HL-60 (cell line): ENCODE results near the gene SNRNP70.

Experiments
- DNase-seq, 2 experiments: peaks; one replicate each; pipeline ENCODE4 v3.0.0-alpha.2; 2010 to 2020; ENCODE audit warnings: low read depth in 1 of 2, low spot score in 1 of 2
- H3K27ac ChIP-seq: fragments of 250-450 bp; sonication (Bioruptor Pico); replicated peaks from 2 replicates; pipeline ENCODE4 v1.5.1; 2020; ENCODE audit warnings: mild to moderate bottlenecking, moderate library complexity
- H3K27me3 ChIP-seq: fragments of 250-450 bp; sonication (Bioruptor Pico); 2 replicates; pipeline ENCODE4 v1.5.1; 2021; ENCODE audit warnings: mild to moderate bottlenecking, moderate library complexity; ENCODE audit not compliant: insufficient read depth, poor library complexity, severe bottlenecking
- H3K4me3 ChIP-seq: replicated peaks from 2 replicates; pipeline ENCODE4 v1.5.1; 2011; ENCODE audit warnings: mild to moderate bottlenecking, control low read depth, low read length; ENCODE audit not compliant: insufficient read depth
- CTCF ChIP-seq: IDR thresholded peaks from one replicate; pipeline ENCODE4 v1.5.1; 2011; ENCODE audit warnings: low read length, control low read depth, inconsistent platforms; ENCODE audit not compliant: insufficient read depth
- GABPA ChIP-seq: IDR thresholded peaks from 2 replicates; pipeline ENCODE4 v1.6.1; 2012; ENCODE audit warnings: low read depth
- POLR2AphosphoS5 ChIP-seq: IDR thresholded peaks from 2 replicates; pipeline ENCODE4 v1.6.1; 2012; ENCODE audit warnings: low read depth
- REST ChIP-seq: IDR thresholded peaks from 2 replicates; pipeline ENCODE4 v1.6.1; 2012; ENCODE audit warnings: low read depth; ENCODE audit not compliant: insufficient replicate concordance
- SPI1 ChIP-seq: IDR thresholded peaks from 2 replicates; pipeline ENCODE4 v1.6.1; 2012; ENCODE audit warnings: low read depth, mild to moderate bottlenecking, borderline replicate concordance

The SNRNP70 gene

GRCh38 chr19:49057636-49058234, 27.5 kb upstream of the SNRNP70 start, which contains the start of gene CGB7:
TSS of gene CGB7 (minus strand) at chr19:49057749. CDS start at chr19:49055375, 2,374 bp downstream.
- TF ChIP-seq POLR2AphosphoS5 = no peak
- TF ChIP-seq SPI1 = no peak
- no peak for TF ChIP-seq REST
- no peak for TF ChIP-seq CTCF
- TF ChIP-seq GABPA = no peak
- Histone ChIP-seq H3K27me3 (peaks cover 54% of the 10 kb centered on the region), H3K27ac (no peak within 1 kb of the TSS), H3K4me3 (no peak within 1 kb of the TSS)
- DNase-seq = no peak

- Histone ChIP-seq H3K27ac (no peak overlapping the region), H3K27me3 (peaks cover 61% of the 10 kb centered on the region), H3K4me3 (no peak overlapping the region)
- TF ChIP-seq POLR2AphosphoS5 (no peak), CTCF (no peak), GABPA (no peak)
- no peak for DNase-seq
Measured at GRCh38 chr19:49058562-49058961, 26.7 kb upstream of the SNRNP70 start.

- Histone ChIP-seq H3K27me3 (peaks cover 66% of the 10 kb centered on the region), H3K4me3 (no peak overlapping the region), H3K27ac (no peak overlapping the region)
- TF ChIP-seq CTCF (no peak), GABPA (no peak), POLR2AphosphoS5 (no peak), REST (no peak), SPI1 (no peak)
- DNase-seq = no peak
Measured at GRCh38 chr19:49059053-49059452, 26.2 kb upstream of the SNRNP70 start.

- TF ChIP-seq REST (no peak), GABPA (no peak), POLR2AphosphoS5 (no peak), SPI1 (no peak), CTCF (no peak)
- H3K27me3 ChIP-seq = peaks cover 76% of the 10 kb centered on the region
- DNase-seq = no peak
- no peak overlapping the region for H3K27ac ChIP-seq
- H3K4me3 ChIP-seq = no peak overlapping the region
Measured at GRCh38 chr19:49061000-49061399, 24.3 kb upstream of the SNRNP70 start.
